GM18951 (cell line): ENCODE data around the gene KIAA1217.

ENCODE experiments used
- POLR2A ChIP-seq: IDR thresholded peaks from 4 replicates; pipeline ENCODE4 v1.6.1; 2011; ENCODE audit warnings: mild to moderate bottlenecking; ENCODE audit not compliant: insufficient read length, insufficient read depth; ENCODE audit errors: extremely low read depth
- in situ Hi-C: fragments of 300-500 bp; cut with MboI; formaldehyde crosslinking; loops from one replicate; pipeline ENCODE4 v1.12.0; 2022; ENCODE audit warnings: low sequenced_read_pairs, mixed read lengths, inconsistent platforms; ENCODE audit not compliant: unreplicated experiment

The KIAA1217 gene

GRCh38 chr10:24247841-24248240 lies 38.9 kb downstream of the KIAA1217 start:
- no peak for TF ChIP-seq POLR2A
- in situ Hi-C loops = no loop called here

GRCh38 chr10:24249829-24250415 lies 41.0 kb downstream of the KIAA1217 start:
- in situ Hi-C loops = no loop called here
- TF ChIP-seq POLR2A = no peak

GRCh38 chr10:24251547-24251946 lies 42.6 kb downstream of the KIAA1217 start:
- in situ Hi-C loops = no loop called here

GRCh38 chr10:24254180-24254579 lies 45.2 kb downstream of the KIAA1217 start:
- in situ Hi-C loops = no loop called here
- no peak for TF ChIP-seq POLR2A

More at GRCh38 chr10:24251547-24251946, 42.6 kb downstream of the KIAA1217 start:
- TF ChIP-seq POLR2A = no peak

GRCh38 chr10:24255115-24255880 lies 46.4 kb downstream of the KIAA1217 start:
- in situ Hi-C loops = no loop called here
- no peak for TF ChIP-seq POLR2A

GRCh38 chr10:24255881-24256311 lies 47.0 kb downstream of the KIAA1217 start:
- in situ Hi-C loops = no loop called here
- no peak for TF ChIP-seq POLR2A

GRCh38 chr10:24256619-24257107 lies 47.7 kb downstream of the KIAA1217 start:
- in situ Hi-C loops = no loop called here
- no peak for TF ChIP-seq POLR2A

- TF ChIP-seq POLR2A = no peak
- in situ Hi-C loops = no loop called here
These were observed 48.6 kb downstream of the KIAA1217 start for GRCh38 chr10:24257588-24257987.

- in situ Hi-C loops = no loop called here
These were observed 50.6 kb downstream of the KIAA1217 start for GRCh38 chr10:24259365-24260130.

GRCh38 chr10:24261627-24262026 lies 52.7 kb downstream of the KIAA1217 start:
- in situ Hi-C loops = no loop called here
- no peak for TF ChIP-seq POLR2A

More at GRCh38 chr10:24259365-24260130, 50.6 kb downstream of the KIAA1217 start:
- TF ChIP-seq POLR2A = no peak

GRCh38 chr10:24262929-24263590 lies 54.1 kb downstream of the KIAA1217 start:
- no peak for TF ChIP-seq POLR2A
- in situ Hi-C loops = no loop called here

GRCh38 chr10:24269476-24269875 lies 60.5 kb downstream of the KIAA1217 start:
- no peak for TF ChIP-seq POLR2A
- in situ Hi-C loops = no loop called here

GRCh38 chr10:24272374-24272773 lies 63.4 kb downstream of the KIAA1217 start:
- TF ChIP-seq POLR2A = no peak
- in situ Hi-C loops = no loop called here
